Muscle layer of duodenum (tissue), 2 donors: ENCODE data around the gene CHST5.

Experiments used
- H3K27ac ChIP-seq: one replicate; pipeline ENCODE4 v1.7.0; 2013; ENCODE audit warnings: mild to moderate bottlenecking, low read length
- H3K27me3 ChIP-seq: one replicate; pipeline ENCODE4 v1.7.0; 2013; ENCODE audit warnings: low read depth, mild to moderate bottlenecking, control low read depth, low read length
- H3K36me3 ChIP-seq, 2 donors: one replicate each; pipeline ENCODE4 v1.7.0; 2013; ENCODE audit warnings: low read length in 2 of 2, control low read depth in 1 of 2, mild to moderate bottlenecking in 1 of 2; ENCODE audit not compliant: insufficient read depth in 2 of 2, control insufficient read depth in 1 of 2
- H3K4me1 ChIP-seq, 2 donors: one replicate each; pipeline ENCODE4 v1.7.0; 2013; ENCODE audit warnings: low read length in 2 of 2, mild to moderate bottlenecking in 2 of 2, control low read depth in 1 of 2, moderate library complexity in 1 of 2; ENCODE audit not compliant: insufficient read depth in 2 of 2, control insufficient read depth in 1 of 2
- H3K4me3 ChIP-seq, 2 donors: one replicate each; pipeline ENCODE4 v1.7.0; 2013; ENCODE audit warnings: low read length in 2 of 2, low read depth in 1 of 2, mild to moderate bottlenecking in 1 of 2
- H3K9me3 ChIP-seq, 2 donors: one replicate each; pipeline ENCODE4 v1.7.0; 2013; ENCODE audit warnings: low read length in 2 of 2, control low read depth in 1 of 2, mild to moderate bottlenecking in 1 of 2; ENCODE audit not compliant: control insufficient read depth in 1 of 2
- donor health status: healthy.

CHST5 gene

DNA sequence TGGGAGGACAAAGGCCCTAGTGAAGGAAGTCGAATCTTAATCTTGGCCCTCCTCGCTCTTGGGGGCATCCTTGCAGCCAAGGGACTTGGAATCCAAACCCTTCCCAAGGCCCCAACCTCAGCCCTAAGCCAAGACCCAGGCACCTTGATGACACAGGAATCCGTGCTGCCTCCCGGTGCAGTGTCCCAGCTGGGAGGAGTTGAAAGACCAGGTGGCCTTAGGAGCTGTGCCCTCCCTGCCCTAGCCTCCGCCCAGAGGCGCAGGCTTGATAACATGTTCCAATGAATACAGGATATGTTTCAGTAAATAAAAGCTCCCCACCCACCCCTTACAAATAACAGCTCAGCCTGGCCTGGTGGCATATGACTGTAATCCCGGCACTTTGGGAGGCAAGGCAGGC is at the start of gene CHST5:
TSS of gene CHST5 (minus strand) at position 208 of the 400 bp plus-strand sequence. CDS start 5,724 bp downstream, outside the sequence.
- peak within 1 kb of the TSS; percentile 63 for H3K27ac ChIP-seq
- no peaks in the 10 kb centered on the region for H3K27me3 ChIP-seq
- peak within 1 kb of the TSS in 1 of 2 donors; percentile 52 for H3K4me3 ChIP-seq
- no peaks in the 10 kb centered on the region for H3K4me1 ChIP-seq
- no peaks in the 10 kb centered on the region for H3K9me3 ChIP-seq
- no peaks in the 10 kb centered on the region for H3K36me3 ChIP-seq

DNA sequence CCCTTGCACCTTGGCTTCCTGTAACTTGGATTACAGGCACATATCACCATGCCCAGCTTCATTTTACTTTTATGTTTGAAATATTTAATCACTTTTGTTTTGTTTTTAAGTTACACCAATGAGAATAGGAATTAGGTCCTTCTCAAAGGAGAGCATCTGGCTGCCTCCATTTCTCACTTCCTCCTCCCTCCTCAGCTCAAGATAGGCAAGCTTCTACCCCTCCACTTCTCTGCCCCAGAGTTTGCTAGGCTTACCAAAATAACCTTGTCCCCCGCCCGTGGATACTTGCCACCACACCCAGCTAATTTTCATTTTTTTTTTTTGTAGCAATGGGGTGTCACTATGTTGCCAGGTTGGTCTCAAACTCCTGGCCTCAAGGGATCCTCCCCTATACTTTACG is 48.2 kb upstream of the CHST5 start:
- Histone ChIP-seq H3K27me3 (no peaks in the 10 kb centered on the region), H3K9me3 (no peaks in the 10 kb centered on the region), H3K4me3 (no peak overlapping the region), H3K4me1 (no peaks in the 10 kb centered on the region), H3K36me3 (peaks cover 10 to 12% of the 10 kb centered on the region in 2 donors), H3K27ac (no peak overlapping the region)

DNA sequence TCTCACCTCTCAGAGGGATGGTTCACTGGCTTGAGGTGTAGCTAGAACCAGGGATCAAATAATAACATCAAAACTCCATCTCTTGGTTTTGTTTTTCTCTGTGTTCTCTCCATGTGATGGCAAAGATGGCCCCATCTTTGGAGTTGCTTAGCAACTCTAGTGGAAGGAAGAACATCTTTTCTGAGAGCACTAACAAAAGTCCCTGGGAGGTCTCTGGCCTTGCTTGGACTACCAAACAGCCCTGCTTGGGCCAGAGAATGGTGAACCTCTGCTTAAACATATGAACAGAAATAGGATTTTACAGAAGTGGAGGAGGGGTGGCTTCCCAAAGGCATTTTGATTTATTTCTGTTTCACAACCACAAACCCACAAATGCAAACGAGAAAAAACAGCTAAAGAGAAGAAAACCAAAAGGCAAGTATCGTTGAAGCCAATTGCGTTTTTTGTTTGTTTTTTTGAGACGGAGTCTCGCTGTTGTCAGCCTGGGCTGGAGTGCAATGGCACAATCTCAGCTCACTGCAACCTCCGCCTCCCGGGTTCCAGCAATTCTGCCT is 43.5 kb upstream of the CHST5 start:
- Histone ChIP-seq H3K36me3 (peaks cover 32 to 50% of the 10 kb centered on the region in 2 donors), H3K4me1 (no peaks in the 10 kb centered on the region), H3K27ac (no peak overlapping the region), H3K27me3 (no peaks in the 10 kb centered on the region), H3K9me3 (no peaks in the 10 kb centered on the region), H3K4me3 (no peak overlapping the region)

DNA sequence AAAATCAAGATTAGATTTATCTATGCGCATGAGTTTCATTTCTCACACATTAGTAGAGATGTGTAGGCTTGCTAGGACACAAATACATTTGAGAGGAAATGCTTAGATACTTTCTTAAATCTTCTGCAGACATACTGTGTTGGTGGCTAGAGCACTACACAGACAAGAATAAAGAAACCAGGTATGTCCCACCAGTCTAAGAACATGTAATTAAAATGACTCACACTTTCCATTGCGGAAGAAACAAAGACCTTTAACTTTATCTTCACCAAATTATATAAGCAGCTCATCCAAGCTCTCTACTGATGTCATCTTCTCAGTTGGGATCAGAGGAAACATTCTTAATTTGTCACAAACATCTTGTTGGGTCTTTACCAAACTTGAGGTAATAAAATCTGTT is 42.8 kb upstream of the CHST5 start:
- Histone ChIP-seq H3K9me3 (no peaks in the 10 kb centered on the region), H3K4me1 (no peaks in the 10 kb centered on the region), H3K27me3 (no peaks in the 10 kb centered on the region), H3K36me3 (peaks cover 37 to 53% of the 10 kb centered on the region in 2 donors), H3K27ac (no peak overlapping the region), H3K4me3 (no peak overlapping the region)

DNA sequence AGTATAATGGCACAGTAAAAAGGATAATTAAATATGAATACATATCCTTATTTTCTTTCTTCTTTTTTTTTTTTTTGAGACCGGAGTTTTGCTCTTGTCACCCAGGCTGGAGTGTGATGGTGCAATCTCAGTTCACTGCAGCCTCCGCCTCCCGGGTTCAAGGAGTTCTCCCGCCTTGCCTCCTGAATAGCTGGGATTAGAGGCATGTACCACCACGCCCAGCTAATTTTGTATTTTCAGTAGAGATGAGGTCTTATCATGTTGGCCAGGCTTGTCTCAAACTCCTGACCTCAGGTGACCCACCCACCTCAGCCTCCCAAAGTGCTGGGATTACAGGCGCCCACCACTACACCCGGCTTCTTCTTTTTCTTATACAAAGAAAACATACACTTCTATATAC is 42.3 kb upstream of the CHST5 start:
- Histone ChIP-seq H3K9me3 (no peaks in the 10 kb centered on the region), H3K36me3 (peaks cover 42 to 54% of the 10 kb centered on the region in 2 donors), H3K27me3 (no peaks in the 10 kb centered on the region), H3K27ac (no peak overlapping the region), H3K4me3 (no peak overlapping the region), H3K4me1 (peaks cover 0 to under 1% of the 10 kb centered on the region in 2 donors)

DNA sequence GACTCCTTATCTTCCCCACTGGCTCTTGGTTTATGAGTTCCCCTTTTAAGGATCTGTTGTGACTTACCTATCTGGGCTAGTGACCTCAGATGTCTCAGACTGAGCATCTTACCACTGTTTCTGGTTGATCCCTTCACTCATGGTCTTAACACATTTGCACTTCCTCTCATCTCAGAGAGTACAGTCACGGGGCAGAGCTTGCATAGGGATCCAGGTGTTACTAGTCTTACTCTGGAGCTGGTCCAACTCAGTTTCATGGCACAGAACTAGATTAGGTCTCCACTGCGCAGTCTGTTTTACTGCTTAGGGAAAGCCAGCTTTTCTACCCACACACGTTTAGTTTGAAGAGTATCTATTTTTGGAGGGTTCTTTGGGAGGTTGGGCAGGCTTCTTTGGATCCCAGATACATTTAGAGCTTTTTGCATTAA is 40.5 kb upstream of the CHST5 start:
- no peak overlapping the region for H3K27ac ChIP-seq
- no peaks in the 10 kb centered on the region for H3K27me3 ChIP-seq
- no peaks in the 10 kb centered on the region for H3K9me3 ChIP-seq
- peaks cover 53 to 72% of the 10 kb centered on the region in 2 donors for H3K36me3 ChIP-seq
- H3K4me3 ChIP-seq: no peak overlapping the region
- H3K4me1 ChIP-seq: peaks cover 0 to 10% of the 10 kb centered on the region in 2 donors

DNA sequence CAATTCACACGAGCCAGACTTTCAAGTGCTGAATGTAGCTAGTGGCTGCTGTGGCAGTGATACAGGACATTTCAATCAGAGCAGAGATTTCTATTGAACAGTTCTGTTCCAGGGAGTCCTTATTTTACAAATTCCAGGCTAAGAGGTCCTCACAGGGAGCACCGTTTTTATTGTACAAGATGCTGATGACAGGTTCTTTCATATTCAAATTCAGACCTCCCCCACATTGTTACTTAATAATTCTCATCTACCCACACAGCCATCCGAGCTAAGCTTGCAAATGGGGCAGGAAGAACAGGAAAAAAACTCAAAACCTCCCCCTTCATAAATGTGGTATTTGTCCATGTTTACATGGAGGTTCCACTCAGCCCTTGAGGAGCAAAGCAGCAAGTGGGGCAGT is 40.0 kb upstream of the CHST5 start:
- no peak overlapping the region for H3K27ac ChIP-seq
- no peaks in the 10 kb centered on the region for H3K9me3 ChIP-seq
- H3K4me1 ChIP-seq: peaks cover 0 to 15% of the 10 kb centered on the region in 2 donors
- no peaks in the 10 kb centered on the region for H3K27me3 ChIP-seq
- no peak overlapping the region for H3K4me3 ChIP-seq
- peaks cover 53 to 76% of the 10 kb centered on the region in 2 donors for H3K36me3 ChIP-seq

DNA sequence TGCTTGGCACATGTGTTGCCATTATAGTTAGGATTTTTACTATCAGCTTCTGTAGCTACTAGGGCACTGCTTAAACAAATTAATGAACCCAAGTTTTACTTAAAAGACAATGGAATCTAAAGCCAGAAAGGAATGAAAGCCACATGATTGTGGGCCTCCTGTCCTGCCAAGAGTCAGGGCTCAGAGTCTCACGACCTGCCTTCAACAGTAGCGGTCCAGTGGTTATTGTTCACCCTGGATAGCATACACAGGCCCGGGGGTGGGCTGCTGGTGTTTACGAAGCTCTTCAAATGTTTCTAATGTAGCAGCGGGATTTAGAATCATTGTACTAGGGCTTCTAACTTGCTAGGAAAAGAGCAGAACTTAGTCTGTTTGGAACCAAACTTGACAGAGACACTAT is 38.0 kb upstream of the CHST5 start:
- Histone ChIP-seq H3K4me3 (no peak overlapping the region), H3K9me3 (no peaks in the 10 kb centered on the region), H3K27me3 (no peaks in the 10 kb centered on the region), H3K27ac (no peak overlapping the region), H3K4me1 (peaks cover 0 to 33% of the 10 kb centered on the region in 2 donors), H3K36me3 (peaks cover 57 to 84% of the 10 kb centered on the region in 2 donors)

DNA sequence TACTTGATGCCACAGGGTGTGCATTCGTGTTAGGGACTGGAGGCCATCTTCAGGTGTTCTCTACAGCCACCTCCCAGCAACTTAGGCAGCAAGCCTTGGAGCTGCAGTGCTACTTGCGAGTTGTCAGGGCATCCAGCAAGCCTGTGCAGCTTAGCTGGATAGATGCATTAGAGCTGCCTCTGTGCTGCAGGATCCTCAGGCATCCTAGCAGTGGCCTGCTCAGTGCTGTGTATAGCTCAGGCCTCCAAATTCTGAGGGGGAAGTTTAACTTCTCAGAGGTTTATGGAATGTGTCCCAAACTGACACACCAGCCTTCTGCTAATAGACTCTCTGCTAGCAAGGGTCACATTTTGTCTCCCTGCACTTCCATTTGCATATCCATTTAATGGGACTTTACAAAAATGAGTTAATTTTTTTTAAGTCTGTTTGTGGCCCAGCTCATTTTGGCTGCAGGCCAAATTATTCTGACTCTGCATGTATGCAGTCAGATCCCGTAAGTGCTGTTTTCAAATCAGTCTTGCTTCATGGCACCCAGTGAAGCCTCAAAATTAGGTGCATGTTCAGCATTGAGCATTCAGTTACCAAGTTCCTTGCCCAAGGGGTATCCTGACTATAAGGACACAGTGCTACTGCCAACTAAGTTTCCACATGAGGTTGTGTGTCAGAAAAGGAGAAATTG is 37.1 kb upstream of the CHST5 start:
- Histone ChIP-seq H3K4me1 (peaks cover 1 to 41% of the 10 kb centered on the region in 2 donors), H3K27me3 (no peaks in the 10 kb centered on the region), H3K4me3 (no peak overlapping the region), H3K36me3 (peaks cover 61 to 84% of the 10 kb centered on the region in 2 donors), H3K9me3 (no peaks in the 10 kb centered on the region), H3K27ac (no peak overlapping the region)

DNA sequence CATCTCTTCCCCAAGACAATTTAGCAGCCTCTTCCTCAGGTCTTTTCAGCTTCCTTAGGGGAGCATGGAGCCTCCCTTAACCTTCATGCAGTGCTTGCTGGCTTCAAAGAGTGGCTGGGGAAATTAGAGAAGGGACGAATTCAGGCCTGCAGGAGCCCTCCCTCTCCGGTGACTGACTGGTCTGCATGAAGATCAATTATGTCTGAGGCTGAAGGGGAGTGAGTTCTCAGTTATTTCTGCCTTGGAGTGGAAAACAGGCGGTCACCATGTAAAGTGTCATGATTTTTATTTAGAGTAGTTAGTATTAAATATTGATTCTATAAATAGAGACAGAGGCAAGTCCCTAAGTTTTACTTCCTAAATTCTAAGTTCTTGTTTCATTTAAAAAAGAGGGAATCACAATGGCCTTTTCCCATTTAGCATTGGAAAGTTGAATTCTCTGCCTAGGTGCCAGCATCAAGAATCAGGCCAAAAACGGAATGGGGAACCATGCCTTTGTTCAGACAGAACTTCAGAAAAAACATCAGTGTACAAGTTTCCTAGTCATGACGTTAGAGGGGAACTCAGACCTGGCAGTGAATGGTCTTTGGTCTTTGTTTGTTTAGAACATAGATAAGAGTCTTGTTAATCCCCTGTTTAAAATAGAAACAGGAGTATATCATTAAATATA is 34.6 kb upstream of the CHST5 start:
- Histone ChIP-seq H3K27me3 (no peaks in the 10 kb centered on the region), H3K4me3 (no peak overlapping the region), H3K9me3 (no peaks in the 10 kb centered on the region), H3K4me1 (peaks cover 9 to 55% of the 10 kb centered on the region in 2 donors), H3K27ac (no peak overlapping the region), H3K36me3 (peaks cover 45 to 61% of the 10 kb centered on the region in 2 donors)

DNA sequence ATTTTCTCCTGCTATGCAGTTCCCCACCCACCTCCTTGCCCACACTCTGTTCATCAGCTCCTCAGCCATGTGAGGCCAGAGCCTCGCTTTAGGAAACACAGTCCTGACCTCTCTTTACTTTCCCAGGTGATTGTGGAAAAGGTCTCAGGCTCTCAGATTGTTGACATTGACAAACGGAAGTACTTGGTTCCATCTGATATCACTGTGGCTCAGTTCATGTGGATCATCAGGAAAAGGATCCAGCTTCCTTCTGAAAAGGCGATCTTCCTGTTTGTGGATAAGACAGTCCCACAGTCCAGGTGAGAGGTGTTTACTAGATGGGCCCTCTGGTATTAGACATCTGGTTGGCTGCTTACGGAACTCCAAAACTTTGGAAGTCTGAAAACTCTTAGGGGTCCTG is 32.0 kb upstream of the CHST5 start:
- Histone ChIP-seq H3K27me3 (no peaks in the 10 kb centered on the region), H3K36me3 (peaks cover 32 to 47% of the 10 kb centered on the region in 2 donors), H3K27ac (no peak overlapping the region), H3K4me3 (no peak overlapping the region), H3K9me3 (no peaks in the 10 kb centered on the region), H3K4me1 (peaks cover 9 to 55% of the 10 kb centered on the region in 2 donors)
